Astrocyte (in vitro differentiated cells and primary cell): Measurements from ENCODE around the gene NEK7.

Experiments used
- EZH2 ChIP-seq: IDR thresholded peaks from 2 replicates; pipeline ENCODE4 v1.6.1; 2012; ENCODE audit warnings: mild to moderate bottlenecking, low read length, inconsistent platforms; ENCODE audit not compliant: insufficient read depth
- TF ChIP-seq, protein P1 (sequence below): IDR thresholded peaks from 2 replicates; pipeline ENCODE4 v1.5.1; 2011; ENCODE audit warnings: low read depth, mild to moderate bottlenecking, inconsistent platforms, low read length, moderate library complexity; ENCODE audit not compliant: insufficient read depth

DNA sequence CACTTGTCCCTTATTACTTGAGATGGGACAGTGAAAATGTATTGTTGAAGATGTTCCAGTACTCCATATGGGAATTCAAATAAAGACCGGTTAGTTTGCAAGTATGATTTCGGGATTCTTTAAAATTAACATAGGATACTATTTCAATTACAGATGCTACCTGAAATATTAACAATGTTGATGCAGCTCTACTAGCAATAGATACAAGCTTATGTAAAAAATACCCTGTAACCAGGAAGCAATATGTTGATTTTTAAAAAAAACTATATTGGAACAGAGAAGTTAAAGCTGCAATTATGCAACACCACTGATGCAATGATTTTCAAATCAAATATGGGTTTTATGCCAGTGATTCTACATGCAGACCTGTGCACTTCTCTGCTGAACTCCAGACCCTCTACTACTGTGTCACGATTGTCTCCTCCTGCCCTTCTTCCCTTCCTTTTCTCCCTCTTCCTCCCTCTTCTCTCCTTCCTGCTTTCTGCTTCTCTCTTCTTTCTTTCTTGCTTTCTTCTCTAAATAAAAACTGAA, 204.5 kb downstream of the NEK7 start:
- TF ChIP-seq, protein P1, sequence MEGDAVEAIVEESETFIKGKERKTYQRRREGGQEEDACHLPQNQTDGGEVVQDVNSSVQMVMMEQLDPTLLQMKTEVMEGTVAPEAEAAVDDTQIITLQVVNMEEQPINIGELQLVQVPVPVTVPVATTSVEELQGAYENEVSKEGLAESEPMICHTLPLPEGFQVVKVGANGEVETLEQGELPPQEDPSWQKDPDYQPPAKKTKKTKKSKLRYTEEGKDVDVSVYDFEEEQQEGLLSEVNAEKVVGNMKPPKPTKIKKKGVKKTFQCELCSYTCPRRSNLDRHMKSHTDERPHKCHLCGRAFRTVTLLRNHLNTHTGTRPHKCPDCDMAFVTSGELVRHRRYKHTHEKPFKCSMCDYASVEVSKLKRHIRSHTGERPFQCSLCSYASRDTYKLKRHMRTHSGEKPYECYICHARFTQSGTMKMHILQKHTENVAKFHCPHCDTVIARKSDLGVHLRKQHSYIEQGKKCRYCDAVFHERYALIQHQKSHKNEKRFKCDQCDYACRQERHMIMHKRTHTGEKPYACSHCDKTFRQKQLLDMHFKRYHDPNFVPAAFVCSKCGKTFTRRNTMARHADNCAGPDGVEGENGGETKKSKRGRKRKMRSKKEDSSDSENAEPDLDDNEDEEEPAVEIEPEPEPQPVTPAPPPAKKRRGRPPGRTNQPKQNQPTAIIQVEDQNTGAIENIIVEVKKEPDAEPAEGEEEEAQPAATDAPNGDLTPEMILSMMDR, result no peak
- no peak for TF ChIP-seq EZH2
